ENCODE measurements around the gene L3MBTL2.

- no peak for TF ChIP-seq CTCF (conservative IDR thresholded peaks at IDR 0.05 in 1 of 2, IDR thresholded peaks at IDR 0.05 in 1 of 2; ENCODE audit: extremely low read depth in 1 of 2, insufficient read depth in 1 of 2, low read depth in 1 of 2, low read length in 2 of 2)
- TF ChIP-seq EZH2 (IDR thresholded peaks at IDR 0.05; ENCODE audit: borderline replicate concordance, low read length): no peak
These were observed 17.9 kb downstream of the L3MBTL2 start for GRCh38 chr22:41222846-41223507.

All from mammary epithelial cell (primary cell).